RCC 7860 (cell line): Measurements from ENCODE around the gene GRIA3.
"Not testable (repeated sequence)": the region's sequence is repeated elsewhere in the genome, so short reads cannot be mapped to it uniquely, and the experiment has no call there.

Experiments used
- DNase-seq: peaks from one replicate; pipeline ENCODE4 v3.0.0-alpha.2; 2015; ENCODE audit warnings: low spot score
- FAIRE-seq: peaks from 2 replicates; lab custom pipeline; 2012; peaks lifted over from hg19 to GRCh38; lab: Jason Lieb, UNC

GRIA3 gene

DNA sequence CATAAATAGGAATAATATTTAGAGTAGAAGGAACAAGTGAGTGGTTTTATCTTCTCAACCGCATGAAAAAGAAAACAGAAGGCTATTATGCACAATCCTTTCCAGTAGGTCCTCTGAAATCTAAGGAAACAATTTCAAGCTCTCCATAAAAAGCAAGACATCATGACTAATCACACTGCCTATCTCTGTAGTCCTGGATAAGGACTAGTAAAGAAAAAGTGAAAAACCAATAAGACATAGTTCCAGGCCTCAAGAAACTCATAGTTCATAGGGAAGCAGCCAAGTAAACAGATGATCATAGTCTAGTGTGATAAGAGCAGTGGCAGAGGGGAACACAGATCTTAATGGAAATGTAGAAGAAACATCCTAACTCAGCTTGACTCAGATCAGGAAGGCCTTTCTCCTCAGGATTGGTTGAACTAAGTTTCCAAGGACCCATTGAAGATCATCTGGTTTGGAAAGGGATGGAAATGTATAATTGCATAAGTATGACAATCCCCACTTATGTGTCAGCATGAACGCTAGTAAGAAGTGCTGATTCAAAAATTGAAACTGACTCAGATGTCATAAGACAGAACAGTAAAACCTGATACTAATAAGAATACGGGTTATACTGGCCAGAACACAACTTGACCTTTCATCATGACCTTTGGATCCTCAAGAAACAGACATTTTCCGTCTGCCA, 155.3 kb downstream of the GRIA3 start:
- FAIRE-seq (no peak), DNase-seq (no peak)

- DNase-seq (no peak), FAIRE-seq (no peak)
Measured at GRCh38 chrX:123340696-123341095, 156.6 kb downstream of the GRIA3 start.

DNA sequence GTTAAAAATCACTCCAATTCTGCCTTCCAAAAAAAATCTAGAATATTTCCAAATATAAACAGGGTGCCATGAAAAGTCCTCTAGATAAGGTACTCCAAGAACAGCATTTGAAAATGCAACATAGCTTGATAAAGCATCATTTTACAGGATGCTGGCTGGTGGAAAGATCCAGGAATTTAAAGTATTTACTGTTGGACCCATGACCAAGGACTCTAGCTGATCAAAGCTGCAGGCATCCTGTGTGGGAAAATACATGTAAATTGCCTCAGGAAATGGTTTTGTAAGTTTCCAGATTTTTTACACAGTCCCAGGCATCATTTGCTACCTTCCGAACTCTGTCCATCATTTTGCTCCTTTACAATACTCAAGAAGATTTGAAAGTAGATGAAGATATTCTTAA, 164.4 kb downstream of the GRIA3 start:
- FAIRE-seq (no peak), DNase-seq (no peak)

GRCh38 chrX:123350226-123350625, 166.1 kb downstream of the GRIA3 start:
- FAIRE-seq: no peak
- no peak for DNase-seq

- DNase-seq: no peak
- no peak for FAIRE-seq
Measured at GRCh38 chrX:123357941-123358340, 173.9 kb downstream of the GRIA3 start.

DNA sequence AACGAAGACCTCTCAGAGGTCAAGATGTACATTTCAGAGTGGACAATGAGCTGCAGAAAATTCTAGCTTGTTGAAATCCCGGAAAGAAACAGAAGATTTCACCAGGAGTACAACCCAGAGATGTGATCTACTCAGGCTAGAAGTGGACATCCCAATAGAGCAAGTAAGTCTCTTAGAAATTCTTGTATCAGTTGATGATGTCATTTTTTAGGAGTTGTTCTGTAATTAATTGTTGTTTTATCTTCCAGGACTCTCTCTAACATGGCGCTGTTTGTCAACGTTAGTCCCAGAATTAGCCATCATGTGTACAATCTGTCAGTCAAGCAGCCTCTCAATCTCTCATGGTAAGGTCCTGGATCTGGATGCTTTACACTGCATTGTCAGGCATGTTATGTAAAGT, 174.4 kb downstream of the GRIA3 start:
- DNase-seq: no peak
- FAIRE-seq: no peak

GRCh38 chrX:123361371-123361770, 177.3 kb downstream of the GRIA3 start:
- no peak for FAIRE-seq
- no peak for DNase-seq

DNA sequence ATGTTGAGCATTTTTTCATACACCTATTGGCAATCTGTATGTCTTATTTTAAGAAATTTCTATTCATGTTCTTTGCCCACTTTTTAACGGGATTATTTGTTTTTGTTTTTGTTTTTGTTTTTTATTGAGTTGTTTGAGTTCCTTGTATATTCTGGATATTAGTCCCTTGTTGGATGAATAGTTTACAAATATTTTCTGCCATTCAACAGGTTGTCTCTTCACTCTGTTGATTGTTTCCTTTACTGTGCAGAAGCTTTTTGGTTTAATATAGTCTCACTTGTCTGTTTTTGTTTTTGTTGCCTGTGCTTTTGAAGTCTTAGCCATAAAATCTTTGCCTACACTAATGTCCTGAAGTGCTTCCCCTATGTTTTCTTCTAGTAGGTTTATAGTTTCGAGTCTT, 202.1 kb downstream of the GRIA3 start:
- DNase-seq, FAIRE-seq: not testable (repeated sequence)

GRCh38 chrX:123392921-123393320, 208.8 kb downstream of the GRIA3 start:
- DNase-seq (no peak), FAIRE-seq (no peak)

DNA sequence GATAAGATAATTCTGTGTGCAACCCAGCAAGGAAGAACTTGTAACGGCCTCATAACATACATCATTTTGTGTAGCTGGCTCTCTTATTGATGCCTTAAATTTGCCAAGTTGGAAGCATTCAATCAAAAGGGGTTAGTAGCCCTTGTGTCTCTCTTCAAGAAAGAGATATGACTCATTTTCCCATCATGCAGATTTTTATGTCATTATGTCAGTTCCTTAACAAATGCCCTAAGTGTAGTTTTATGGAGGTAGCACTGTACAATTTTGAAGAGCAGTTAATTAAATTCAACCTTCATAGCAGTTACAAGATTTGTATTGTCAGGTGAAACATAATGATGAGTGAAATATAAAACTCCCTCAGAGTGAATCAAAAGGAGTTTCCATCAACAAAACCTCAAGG, 215.6 kb downstream of the GRIA3 start:
- no peak for DNase-seq
- no peak for FAIRE-seq

GRCh38 chrX:123405231-123405630, 221.2 kb downstream of the GRIA3 start:
- FAIRE-seq: no peak
- no peak for DNase-seq

DNA sequence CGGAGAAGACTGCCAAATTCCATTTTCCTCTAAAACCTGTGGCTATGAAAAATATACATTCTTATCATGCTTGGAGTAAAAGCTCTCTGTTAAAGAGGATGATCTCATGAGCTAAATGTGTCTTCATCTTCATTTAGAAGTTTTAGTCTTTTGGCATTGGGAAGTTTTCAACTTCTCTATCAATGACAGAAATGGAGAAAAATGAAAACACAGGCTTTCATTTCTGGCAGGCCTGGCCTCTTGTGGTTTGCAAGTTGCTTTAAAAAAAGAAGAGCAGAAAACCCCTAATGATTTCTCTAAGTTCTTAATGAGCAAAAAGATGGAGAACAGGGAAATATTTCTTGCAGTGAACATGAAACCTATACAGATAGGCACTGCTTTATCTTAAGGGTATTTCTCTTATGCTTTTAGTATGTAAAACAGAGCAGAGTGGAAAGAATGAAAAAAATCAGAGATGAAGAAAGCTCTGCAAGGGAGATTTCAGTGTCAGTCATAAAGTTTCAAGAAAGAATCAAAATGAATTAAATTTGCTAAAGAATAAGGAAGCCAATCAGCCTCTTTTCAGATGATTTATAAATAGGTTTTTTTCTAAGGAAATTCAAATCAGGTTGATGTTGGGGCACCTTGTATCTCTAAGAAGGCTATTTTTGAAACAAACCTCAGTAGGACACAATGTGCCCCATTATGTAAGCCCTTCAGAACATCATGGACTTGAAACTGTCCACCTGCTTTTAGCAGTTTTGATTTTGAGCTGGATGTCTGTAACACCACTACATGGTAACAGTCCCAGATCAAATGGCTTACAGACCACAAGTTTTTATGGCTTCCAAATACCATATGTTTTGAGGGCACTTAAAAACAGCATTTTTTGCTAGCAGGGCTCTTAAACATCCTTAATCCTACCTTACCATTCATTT, 225.0 kb downstream of the GRIA3 start:
- DNase-seq (no peak), FAIRE-seq (no peak)

- DNase-seq: peak; percentile 3
- FAIRE-seq: peak; percentile 33
Measured at GRCh38 chrX:123422875-123423274, 238.8 kb downstream of the GRIA3 start.

GRCh38 chrX:123424546-123424945, 240.5 kb downstream of the GRIA3 start:
- no peak for DNase-seq
- no peak for FAIRE-seq

GRCh38 chrX:123425471-123425870, 241.4 kb downstream of the GRIA3 start:
- no peak for DNase-seq
- no peak for FAIRE-seq

GRCh38 chrX:123425904-123426303, 241.8 kb downstream of the GRIA3 start:
- FAIRE-seq: no peak
- no peak for DNase-seq

GRCh38 chrX:123432361-123433150, 248.5 kb downstream of the GRIA3 start:
- FAIRE-seq (no peak), DNase-seq (no peak)

DNA sequence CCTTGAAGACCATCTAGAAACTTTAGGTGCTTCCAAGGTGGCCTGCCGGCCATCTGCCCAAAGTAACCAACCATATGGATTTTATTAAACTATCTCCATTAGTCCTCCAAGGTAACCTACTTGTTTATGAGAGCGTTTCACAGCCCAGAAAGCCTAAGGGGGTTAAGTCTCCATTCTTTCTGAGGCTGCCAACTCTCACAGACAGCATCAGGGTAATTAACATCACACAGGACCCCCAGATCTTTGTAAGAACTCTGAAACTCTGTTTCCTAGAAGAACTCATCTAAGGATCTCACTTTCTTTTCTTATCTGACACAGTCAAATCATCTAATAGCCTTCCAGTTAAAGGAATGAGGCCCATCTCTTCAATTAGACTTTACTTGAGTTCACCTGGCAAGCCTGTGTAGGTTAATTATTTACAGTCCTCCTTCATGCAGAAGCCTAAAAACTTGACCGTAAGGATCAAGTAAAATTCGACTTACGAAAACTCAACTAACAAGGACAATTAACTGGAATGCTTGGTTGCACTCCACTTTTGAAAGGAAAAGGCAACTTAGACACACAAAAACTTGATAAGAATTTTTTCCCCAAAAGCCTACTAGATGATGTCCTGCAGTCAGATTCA, 252.5 kb downstream of the GRIA3 start:
- no peak for DNase-seq
- FAIRE-seq: no peak

DNA sequence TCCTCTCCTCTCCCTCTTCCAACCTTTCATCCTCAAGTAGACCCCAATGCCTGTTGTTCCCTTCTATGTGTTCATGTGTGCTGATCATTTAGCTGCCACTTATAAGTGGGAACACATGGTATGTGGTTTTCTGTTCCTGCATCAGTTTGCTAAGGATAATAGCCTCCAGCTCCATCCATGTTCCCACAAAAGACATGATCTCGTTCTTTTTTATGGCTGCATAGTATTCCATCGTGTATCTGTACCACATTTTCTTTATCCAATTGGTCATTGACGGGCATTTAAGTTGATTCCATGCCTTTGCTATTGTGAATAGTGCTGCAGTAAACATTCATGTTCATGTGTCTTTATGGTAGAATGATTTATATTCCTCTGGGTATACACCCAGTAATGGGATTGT, 255.8 kb downstream of the GRIA3 start:
- DNase-seq, FAIRE-seq: not testable (repeated sequence)

DNA sequence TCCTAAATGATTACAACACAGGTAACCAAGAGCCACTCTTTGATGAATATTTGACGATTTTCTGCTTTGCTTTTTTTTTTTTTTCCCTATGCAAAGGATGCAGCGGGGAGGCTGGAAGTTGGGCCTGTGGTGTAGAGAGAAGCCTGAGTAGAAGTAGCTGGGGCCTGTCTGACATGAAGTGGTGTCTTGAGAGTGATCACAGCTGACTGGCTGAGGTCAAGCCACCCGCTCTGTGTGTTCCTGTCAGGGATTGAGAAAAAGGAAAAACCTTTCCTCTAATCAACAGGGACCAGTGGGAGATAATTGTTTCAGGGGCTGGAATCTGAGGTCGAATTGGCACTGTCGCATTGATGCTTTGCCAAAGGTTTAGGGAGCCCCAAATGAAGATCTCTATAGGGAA, 258.7 kb downstream of the GRIA3 start:
- FAIRE-seq (no peak), DNase-seq (no peak)

DNA sequence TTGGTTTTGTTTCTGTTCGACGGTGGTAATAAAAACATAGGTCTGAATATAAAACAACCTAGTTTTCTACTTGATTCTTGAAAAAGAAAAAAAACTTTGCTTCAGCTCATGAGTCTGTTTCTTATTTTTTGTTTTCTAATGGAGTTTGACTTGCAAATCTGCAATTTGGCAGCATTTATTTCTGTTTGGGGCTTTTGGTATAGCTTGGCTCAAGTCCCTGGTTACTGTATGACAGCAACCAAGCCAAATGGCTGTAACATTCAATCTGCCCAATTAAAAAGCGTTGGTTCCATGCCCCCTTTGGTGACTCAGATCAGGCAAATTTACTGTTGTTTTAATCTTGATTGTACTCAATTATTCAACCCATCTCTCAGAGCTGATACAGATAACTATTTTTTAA, 263.4 kb downstream of the GRIA3 start:
- DNase-seq: no peak
- no peak for FAIRE-seq
